Temporal lobe (tissue), 2 donors: ENCODE measurements around the gene KLHL13. TPM values are rescaled to one million over a fixed set of nuclear protein-coding genes. Genes with fewer than 3 reads are reported as not detected.

Experiments
- small RNA-seq: library from RNA; depleted of rRNA; stranded (forward); fragments of <200 nt; gene quantifications from one replicate; pipeline ENCODE3, GENCODE V24; 2014; ENCODE audit warnings: low replicate concordance
- total RNA-seq: library from RNA; depleted of rRNA; stranded (reverse); fragments of >200 nt; gene quantifications from one replicate; pipeline ENCODE4 v1.2.3, GENCODE V29; 2014

The KLHL13 gene
- total RNA-seq, 1 donor from 2014 or later: 35.2 TPM

Small RNAs within 50 kb of the gene (small RNA-seq; reads per million reads assigned to genes)
- gene RF00019: not detected
- not detected for gene TUBB4BP3

Other genes starting within 250 kb of the KLHL13 start
- gene WDR44, start 229.3 kb upstream of the KLHL13 start, total RNA-seq: 28.0 TPM